ENCODE measurements around the gene ERCC1.

DNA sequence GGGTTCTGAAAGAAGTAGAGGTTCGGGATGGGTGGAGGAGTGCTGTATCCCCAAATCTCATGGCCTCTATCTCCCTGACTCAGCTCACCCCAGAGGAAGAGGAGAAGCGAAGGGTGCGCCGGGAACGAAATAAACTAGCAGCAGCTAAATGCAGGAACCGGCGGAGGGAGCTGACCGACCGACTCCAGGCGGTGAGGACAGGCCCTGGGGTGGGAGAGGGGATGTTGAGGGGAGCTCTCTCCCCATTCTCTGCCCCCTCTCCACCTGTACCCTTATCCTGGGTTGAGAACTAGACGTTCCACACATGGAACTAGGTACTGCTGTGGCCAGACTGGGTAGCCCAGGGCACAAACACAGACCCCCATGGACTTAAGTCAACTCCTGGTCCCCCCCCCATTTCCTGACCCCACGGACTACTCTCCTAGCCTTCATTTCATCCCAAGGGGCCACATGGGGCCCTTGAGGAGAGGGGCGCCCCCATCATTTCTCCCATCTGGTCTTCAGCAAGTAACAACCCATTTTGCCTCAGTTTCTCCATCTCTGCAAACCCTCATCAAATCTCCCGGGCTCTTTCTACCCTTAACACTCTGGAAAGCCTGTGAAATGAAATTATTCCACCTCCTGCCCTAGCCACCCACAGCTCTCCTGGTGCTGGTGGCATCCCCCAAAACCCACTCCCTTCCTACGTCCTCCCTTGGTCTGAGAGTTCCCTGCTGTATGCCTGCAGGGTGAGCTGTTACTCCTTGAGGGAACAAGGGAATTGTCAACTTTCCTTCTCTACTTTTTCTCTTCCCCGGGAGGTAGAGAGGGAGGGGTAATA lies 47.6 kb upstream of the ERCC1 start:
- TF ChIP-seq, protein P1, sequence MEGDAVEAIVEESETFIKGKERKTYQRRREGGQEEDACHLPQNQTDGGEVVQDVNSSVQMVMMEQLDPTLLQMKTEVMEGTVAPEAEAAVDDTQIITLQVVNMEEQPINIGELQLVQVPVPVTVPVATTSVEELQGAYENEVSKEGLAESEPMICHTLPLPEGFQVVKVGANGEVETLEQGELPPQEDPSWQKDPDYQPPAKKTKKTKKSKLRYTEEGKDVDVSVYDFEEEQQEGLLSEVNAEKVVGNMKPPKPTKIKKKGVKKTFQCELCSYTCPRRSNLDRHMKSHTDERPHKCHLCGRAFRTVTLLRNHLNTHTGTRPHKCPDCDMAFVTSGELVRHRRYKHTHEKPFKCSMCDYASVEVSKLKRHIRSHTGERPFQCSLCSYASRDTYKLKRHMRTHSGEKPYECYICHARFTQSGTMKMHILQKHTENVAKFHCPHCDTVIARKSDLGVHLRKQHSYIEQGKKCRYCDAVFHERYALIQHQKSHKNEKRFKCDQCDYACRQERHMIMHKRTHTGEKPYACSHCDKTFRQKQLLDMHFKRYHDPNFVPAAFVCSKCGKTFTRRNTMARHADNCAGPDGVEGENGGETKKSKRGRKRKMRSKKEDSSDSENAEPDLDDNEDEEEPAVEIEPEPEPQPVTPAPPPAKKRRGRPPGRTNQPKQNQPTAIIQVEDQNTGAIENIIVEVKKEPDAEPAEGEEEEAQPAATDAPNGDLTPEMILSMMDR (conservative IDR thresholded peaks at IDR 0.05; ENCODE audit: low read depth, low read length) = no peak
- no peak for TF ChIP-seq EZH2 (IDR thresholded peaks at IDR 0.05; ENCODE audit: borderline replicate concordance, low read depth, low read length, poor library complexity, severe bottlenecking)
